Endothelial cell (in vitro differentiated cells): ENCODE data around the gene EPHA2. TPM values are rescaled to one million over a fixed set of nuclear protein-coding genes. Genes with fewer than 3 reads are reported as not detected.

Experiments used
- DNase-seq: peaks from one replicate; pipeline ENCODE4 v3.0.0; 2021; ENCODE audit warnings: low spot score
- H3K27ac Mint-ChIP-seq: one replicate; pipeline ENCODE4 v1.8.0; 2021; ENCODE audit warnings: mixed read lengths, inconsistent platforms; ENCODE audit not compliant: unreplicated experiment
- H3K27me3 Mint-ChIP-seq: one replicate; pipeline ENCODE4 v1.8.0; 2021; ENCODE audit warnings: mild to moderate bottlenecking, moderate library complexity, mixed read lengths, inconsistent platforms; ENCODE audit not compliant: unreplicated experiment
- H3K36me3 Mint-ChIP-seq: one replicate; pipeline ENCODE4 v1.8.0; 2021; ENCODE audit warnings: mild to moderate bottlenecking, low read depth, mixed read lengths, inconsistent platforms; ENCODE audit not compliant: unreplicated experiment
- H3K4me1 Mint-ChIP-seq: one replicate; pipeline ENCODE4 v1.8.0; 2021; ENCODE audit warnings: mild to moderate bottlenecking, mixed read lengths, inconsistent platforms; ENCODE audit not compliant: unreplicated experiment
- H3K4me3 Mint-ChIP-seq: one replicate; pipeline ENCODE4 v1.8.0; 2021; ENCODE audit warnings: mild to moderate bottlenecking, mixed read lengths, inconsistent platforms; ENCODE audit not compliant: unreplicated experiment
- H3K9me3 Mint-ChIP-seq: one replicate; pipeline ENCODE4 v1.8.0; 2021; ENCODE audit warnings: mixed read lengths, inconsistent platforms; ENCODE audit not compliant: unreplicated experiment
- CTCF ChIP-seq: fragments of 200-600 bp; sonication (generic); IDR thresholded peaks from one replicate; pipeline ENCODE4 v1.5.0; 2021; ENCODE audit warnings: antibody characterized with exemption; ENCODE audit not compliant: unreplicated experiment
- total RNA-seq: library from RNA; stranded (reverse); fragmentation: NEBNext Ultra II Directional; extraction: Animal tissue kit (Norgen Biotek cat#: 25700); gene quantifications from one replicate; pipeline ENCODE4 v1.2.1, GENCODE V29; 2021; ENCODE audit not compliant: unreplicated experiment

EPHA2 gene
- total RNA-seq, 1 donor from 2014 or later: 109 TPM

GRCh38 chr1:16189921-16190621 lies 34.2 kb upstream of the EPHA2 start:
- TF ChIP-seq CTCF: no peak
- Mint-ChIP-seq H3K36me3 (no peaks in the 10 kb centered on the region), H3K27me3 (no peaks in the 10 kb centered on the region), H3K4me3 (no peak overlapping the region), H3K27ac (no peak overlapping the region), H3K9me3 (no peaks in the 10 kb centered on the region), H3K4me1 (peaks cover 10% of the 10 kb centered on the region)
- DNase-seq: no peak

- H3K4me3 Mint-ChIP-seq: no peak overlapping the region
- peaks cover 10% of the 10 kb centered on the region for H3K4me1 Mint-ChIP-seq
- H3K27me3 Mint-ChIP-seq: peaks cover 3% of the 10 kb centered on the region
- no peaks in the 10 kb centered on the region for H3K9me3 Mint-ChIP-seq
- DNase-seq: no peak
- H3K36me3 Mint-ChIP-seq: no peaks in the 10 kb centered on the region
- no peak overlapping the region for H3K27ac Mint-ChIP-seq
- TF ChIP-seq CTCF: no peak
Measured at GRCh38 chr1:16189003-16189402, 33.1 kb upstream of the EPHA2 start.

GRCh38 chr1:16187748-16188401 lies 32.0 kb upstream of the EPHA2 start:
- peak; percentile 90 for TF ChIP-seq CTCF
- Mint-ChIP-seq H3K9me3 (no peaks in the 10 kb centered on the region), H3K4me3 (no peak overlapping the region), H3K4me1 (peaks cover 14% of the 10 kb centered on the region), H3K27me3 (peaks cover 5% of the 10 kb centered on the region), H3K36me3 (no peaks in the 10 kb centered on the region), H3K27ac (no peak overlapping the region)
- peak; percentile 87 for DNase-seq

- DNase-seq: no peak
- H3K36me3 Mint-ChIP-seq: no peaks in the 10 kb centered on the region
- no peak overlapping the region for H3K4me3 Mint-ChIP-seq
- no peaks in the 10 kb centered on the region for H3K9me3 Mint-ChIP-seq
- TF ChIP-seq CTCF: no peak
- peaks cover 22% of the 10 kb centered on the region for H3K4me1 Mint-ChIP-seq
- no peak overlapping the region for H3K27ac Mint-ChIP-seq
- H3K27me3 Mint-ChIP-seq: peaks cover 5% of the 10 kb centered on the region
Measured at GRCh38 chr1:16186655-16187235, 30.9 kb upstream of the EPHA2 start.
